ENCODE data around the gene STXBP2.

STXBP2 gene

DNA sequence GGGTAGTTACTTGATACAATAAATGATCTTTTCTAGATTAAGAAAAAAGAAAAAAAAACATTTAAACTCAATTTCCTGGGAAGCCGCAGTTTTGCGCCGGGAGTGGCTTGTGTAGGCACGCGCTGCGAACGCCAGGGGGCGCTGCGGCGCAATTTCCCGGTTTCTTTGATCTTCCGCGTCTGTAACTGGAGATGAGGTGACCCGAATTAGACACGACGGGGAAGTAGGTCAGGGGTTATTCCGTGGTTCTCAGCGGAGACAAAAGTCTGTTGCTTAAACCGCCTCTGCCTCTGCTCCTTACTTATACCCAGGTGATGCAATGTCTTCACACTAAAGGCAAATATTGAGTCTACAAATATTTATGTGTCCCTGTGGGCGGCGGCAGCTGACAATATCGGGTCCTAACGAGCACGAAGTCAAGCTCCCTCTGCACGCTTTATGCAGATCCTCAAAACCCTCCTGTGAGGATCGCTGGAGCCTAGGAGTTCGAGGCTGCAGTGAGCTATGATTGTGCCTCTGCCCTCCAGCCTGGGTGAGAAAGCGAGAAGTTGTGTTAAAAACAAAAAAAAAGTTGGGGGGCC is 15.2 kb downstream of the STXBP2 start:
- TF ChIP-seq TCF12 (IDR thresholded peaks at IDR 0.05; ENCODE audit: low read depth) = 0 out of 2 replicates have a peak, but pooled peaks have one; percentile 19
- no peak for TF ChIP-seq ZBTB7A (IDR thresholded peaks at IDR 0.05; ENCODE audit: low read depth)
- TF ChIP-seq, protein P1, sequence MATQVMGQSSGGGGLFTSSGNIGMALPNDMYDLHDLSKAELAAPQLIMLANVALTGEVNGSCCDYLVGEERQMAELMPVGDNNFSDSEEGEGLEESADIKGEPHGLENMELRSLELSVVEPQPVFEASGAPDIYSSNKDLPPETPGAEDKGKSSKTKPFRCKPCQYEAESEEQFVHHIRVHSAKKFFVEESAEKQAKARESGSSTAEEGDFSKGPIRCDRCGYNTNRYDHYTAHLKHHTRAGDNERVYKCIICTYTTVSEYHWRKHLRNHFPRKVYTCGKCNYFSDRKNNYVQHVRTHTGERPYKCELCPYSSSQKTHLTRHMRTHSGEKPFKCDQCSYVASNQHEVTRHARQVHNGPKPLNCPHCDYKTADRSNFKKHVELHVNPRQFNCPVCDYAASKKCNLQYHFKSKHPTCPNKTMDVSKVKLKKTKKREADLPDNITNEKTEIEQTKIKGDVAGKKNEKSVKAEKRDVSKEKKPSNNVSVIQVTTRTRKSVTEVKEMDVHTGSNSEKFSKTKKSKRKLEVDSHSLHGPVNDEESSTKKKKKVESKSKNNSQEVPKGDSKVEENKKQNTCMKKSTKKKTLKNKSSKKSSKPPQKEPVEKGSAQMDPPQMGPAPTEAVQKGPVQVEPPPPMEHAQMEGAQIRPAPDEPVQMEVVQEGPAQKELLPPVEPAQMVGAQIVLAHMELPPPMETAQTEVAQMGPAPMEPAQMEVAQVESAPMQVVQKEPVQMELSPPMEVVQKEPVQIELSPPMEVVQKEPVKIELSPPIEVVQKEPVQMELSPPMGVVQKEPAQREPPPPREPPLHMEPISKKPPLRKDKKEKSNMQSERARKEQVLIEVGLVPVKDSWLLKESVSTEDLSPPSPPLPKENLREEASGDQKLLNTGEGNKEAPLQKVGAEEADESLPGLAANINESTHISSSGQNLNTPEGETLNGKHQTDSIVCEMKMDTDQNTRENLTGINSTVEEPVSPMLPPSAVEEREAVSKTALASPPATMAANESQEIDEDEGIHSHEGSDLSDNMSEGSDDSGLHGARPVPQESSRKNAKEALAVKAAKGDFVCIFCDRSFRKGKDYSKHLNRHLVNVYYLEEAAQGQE (IDR thresholded peaks at IDR 0.05; ENCODE audit: low read depth) = no peak
- TF ChIP-seq EGR1 (IDR thresholded peaks at IDR 0.05) = no peak
- TF ChIP-seq NFIC (IDR thresholded peaks at IDR 0.05) = no peak
- no peak for TF ChIP-seq CEBPB (IDR thresholded peaks at IDR 0.05)
- no peak for TF ChIP-seq TEAD4 (IDR thresholded peaks at IDR 0.05)
- TF ChIP-seq, protein P2, sequence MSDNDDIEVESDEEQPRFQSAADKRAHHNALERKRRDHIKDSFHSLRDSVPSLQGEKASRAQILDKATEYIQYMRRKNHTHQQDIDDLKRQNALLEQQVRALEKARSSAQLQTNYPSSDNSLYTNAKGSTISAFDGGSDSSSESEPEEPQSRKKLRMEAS (IDR thresholded peaks at IDR 0.05) = peak; percentile 34; the same call in 1 of the 2 replicates
- TF ChIP-seq, protein P3, sequence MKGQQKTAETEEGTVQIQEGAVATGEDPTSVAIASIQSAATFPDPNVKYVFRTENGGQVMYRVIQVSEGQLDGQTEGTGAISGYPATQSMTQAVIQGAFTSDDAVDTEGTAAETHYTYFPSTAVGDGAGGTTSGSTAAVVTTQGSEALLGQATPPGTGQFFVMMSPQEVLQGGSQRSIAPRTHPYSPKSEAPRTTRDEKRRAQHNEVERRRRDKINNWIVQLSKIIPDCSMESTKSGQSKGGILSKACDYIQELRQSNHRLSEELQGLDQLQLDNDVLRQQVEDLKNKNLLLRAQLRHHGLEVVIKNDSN (IDR thresholded peaks at IDR 0.05) = no peak
- TF ChIP-seq FOXM1 (IDR thresholded peaks at IDR 0.05; ENCODE audit: borderline replicate concordance, low read depth) = no peak
- peak; percentile 64 for TF ChIP-seq RAD21 (IDR thresholded peaks at IDR 0.05; ENCODE audit: low read depth)

DNA sequence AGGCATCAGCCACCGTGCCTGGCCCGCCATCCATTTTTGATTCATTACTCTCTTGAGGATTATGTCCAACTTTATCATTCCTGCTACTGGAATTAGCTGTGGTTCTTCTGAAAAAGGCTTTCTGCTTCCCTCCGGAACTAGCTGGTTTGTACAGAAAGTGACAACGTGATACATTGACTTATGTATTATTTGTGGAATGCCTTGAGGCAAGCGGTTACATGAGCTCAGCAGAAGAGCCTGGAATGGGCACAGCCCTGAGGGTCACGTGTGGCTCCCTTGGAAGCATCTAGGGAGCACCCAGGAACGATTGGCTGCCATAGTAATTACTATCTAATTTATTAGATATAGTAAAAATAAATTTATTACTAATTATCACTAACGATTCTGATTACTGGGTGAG is 17.5 kb downstream of the STXBP2 start:
- TF ChIP-seq, protein P2 (IDR thresholded peaks at IDR 0.05) = no peak
- TF ChIP-seq TEAD4 (IDR thresholded peaks at IDR 0.05) (no peak), CREB1 (IDR thresholded peaks at IDR 0.05; ENCODE audit: low read depth) (no peak), FOXM1 (IDR thresholded peaks at IDR 0.05; ENCODE audit: borderline replicate concordance, low read depth) (no peak), CEBPB (IDR thresholded peaks at IDR 0.05) (no peak)
- TF ChIP-seq, protein P1 (IDR thresholded peaks at IDR 0.05; ENCODE audit: low read depth) = no peak

DNA sequence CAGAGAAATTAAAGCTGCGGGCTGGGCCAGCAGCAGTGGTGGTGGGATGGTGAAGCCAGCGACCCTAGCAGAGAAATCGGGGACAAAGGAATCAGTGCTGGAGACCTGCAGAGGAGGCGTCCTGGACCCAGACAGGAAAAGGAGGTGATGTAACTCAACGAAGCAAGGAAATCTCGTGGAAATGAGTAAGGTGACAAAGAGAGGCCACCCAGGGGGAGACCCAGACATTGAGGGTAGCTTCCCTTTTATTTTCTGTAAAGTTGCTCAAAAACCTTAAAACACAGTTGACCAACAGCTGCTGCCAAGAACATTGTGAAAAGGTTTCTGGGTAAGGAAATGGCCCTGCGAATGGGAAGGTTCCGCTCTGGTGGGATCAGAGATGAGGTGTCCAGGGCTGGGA is 18.7 kb downstream of the STXBP2 start:
- TF ChIP-seq TCF12 (IDR thresholded peaks at IDR 0.05; ENCODE audit: low read depth) (no peak), TEAD4 (IDR thresholded peaks at IDR 0.05) (no peak), RAD21 (IDR thresholded peaks at IDR 0.05; ENCODE audit: low read depth) (no peak), EGR1 (IDR thresholded peaks at IDR 0.05) (no peak), CREB1 (IDR thresholded peaks at IDR 0.05; ENCODE audit: low read depth) (no peak), YY1 (IDR thresholded peaks at IDR 0.05; ENCODE audit: low read depth) (no peak)
- TF ChIP-seq, protein P3 (IDR thresholded peaks at IDR 0.05) = no peak

DNA sequence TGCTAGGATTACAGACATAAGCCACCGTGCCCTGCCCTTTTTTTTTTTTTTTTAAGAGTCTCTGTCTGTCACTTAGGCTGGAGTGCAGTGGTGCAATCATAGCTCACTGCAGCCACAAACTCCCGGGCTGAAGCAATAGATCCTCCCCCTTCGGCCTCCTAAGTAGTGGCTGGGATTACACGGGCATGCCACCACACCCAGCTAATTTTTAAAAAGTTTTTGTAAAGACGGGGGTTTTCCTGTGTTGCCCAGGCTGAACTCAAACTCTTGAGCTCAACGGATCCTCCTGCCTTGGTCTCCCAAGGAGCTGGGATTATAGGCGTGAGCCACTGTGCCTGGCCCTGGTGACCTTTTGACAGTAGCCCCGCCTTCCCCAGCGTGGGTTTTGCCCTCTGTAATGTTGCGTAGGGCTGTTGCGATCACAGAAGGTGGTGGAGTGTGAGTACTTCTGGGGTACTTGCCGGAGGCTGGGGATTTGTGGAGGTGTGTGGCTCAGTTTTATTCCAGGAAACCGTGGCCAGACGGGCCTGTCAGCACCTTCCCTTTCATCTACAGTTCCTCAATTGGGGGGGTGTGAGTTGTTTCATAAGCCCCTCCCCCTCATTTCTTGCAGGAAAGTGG is 20.3 kb downstream of the STXBP2 start:
- no peak for TF ChIP-seq ZBTB7A (IDR thresholded peaks at IDR 0.05; ENCODE audit: low read depth)
- no peak for TF ChIP-seq TCF12 (IDR thresholded peaks at IDR 0.05; ENCODE audit: low read depth)
- TF ChIP-seq TEAD4 (IDR thresholded peaks at IDR 0.05) = no peak
- TF ChIP-seq, protein P2 (IDR thresholded peaks at IDR 0.05) = no peak
- TF ChIP-seq NFIC (IDR thresholded peaks at IDR 0.05) = no peak
- TF ChIP-seq, protein P3 (IDR thresholded peaks at IDR 0.05) = no peak
- TF ChIP-seq EGR1 (IDR thresholded peaks at IDR 0.05) = no peak
- no peak for TF ChIP-seq YY1 (IDR thresholded peaks at IDR 0.05; ENCODE audit: low read depth)
- TF ChIP-seq, protein P1 (IDR thresholded peaks at IDR 0.05; ENCODE audit: low read depth) = no peak
- TF ChIP-seq RAD21 (IDR thresholded peaks at IDR 0.05; ENCODE audit: low read depth) = no peak
- no peak for TF ChIP-seq CREB1 (IDR thresholded peaks at IDR 0.05; ENCODE audit: low read depth)
- TF ChIP-seq CEBPB (IDR thresholded peaks at IDR 0.05) = no peak
- no peak for TF ChIP-seq TAF1 (IDR thresholded peaks at IDR 0.05; ENCODE audit: low read depth)
- TF ChIP-seq EP300 (IDR thresholded peaks at IDR 0.05; ENCODE audit: borderline replicate concordance) = no peak
